Liver (tissue), 3 donors: ENCODE data around the gene DCAF8L1.
"Not testable (repeated sequence)": the region's sequence is repeated elsewhere in the genome, so short reads cannot be mapped to it uniquely, and the experiment has no call there.

ENCODE experiments used
- ATF3 ChIP-seq: IDR thresholded peaks from 2 replicates; pipeline ENCODE4 v1.6.1; 2016; ENCODE audit warnings: antibody characterized with exemption
- EGR1 ChIP-seq, 2 donors: IDR thresholded peaks; 2 replicates each; pipeline ENCODE4 v1.6.1; 2016 to 2018; ENCODE audit warnings: antibody characterized with exemption in 2 of 2, low read depth in 2 of 2
- GABPA ChIP-seq, 2 donors: IDR thresholded peaks in 1 of 2; conservative IDR thresholded peaks in 1 of 2; 2 replicates each; pipeline ENCODE4 v1.6.1; 2016; ENCODE audit warnings: antibody characterized with exemption in 2 of 2, mild to moderate bottlenecking in 1 of 2, moderate library complexity in 1 of 2
- HNF4A ChIP-seq, 2 donors: conservative IDR thresholded peaks; 2 replicates each; pipeline ENCODE4 v1.6.1; 2016; ENCODE audit warnings: antibody characterized with exemption in 2 of 2, mild to moderate bottlenecking in 2 of 2
- JUND ChIP-seq, 2 donors: IDR thresholded peaks; 2 replicates each; pipeline ENCODE4 v1.6.1; 2016; ENCODE audit warnings: antibody characterized with exemption in 2 of 2
- RAD21 ChIP-seq, 2 donors: IDR thresholded peaks; 2 replicates each; pipeline ENCODE4 v1.6.1; 2016; ENCODE audit warnings: antibody characterized with exemption in 2 of 2, mild to moderate bottlenecking in 2 of 2
- REST ChIP-seq: IDR thresholded peaks from 2 replicates; pipeline ENCODE4 v1.6.1; 2016; ENCODE audit warnings: antibody characterized with exemption, mild to moderate bottlenecking
- RXRA ChIP-seq, 2 donors: IDR thresholded peaks; 2 replicates each; pipeline ENCODE4 v1.6.1; 2017 to 2018; ENCODE audit warnings: antibody characterized with exemption in 2 of 2, mild to moderate bottlenecking in 1 of 2
- SP1 ChIP-seq: IDR thresholded peaks from 2 replicates; pipeline ENCODE4 v1.6.1; 2018; ENCODE audit warnings: antibody characterized with exemption, mild to moderate bottlenecking
- TAF1 ChIP-seq: conservative IDR thresholded peaks from 2 replicates; pipeline ENCODE4 v1.6.1; 2016; ENCODE audit warnings: antibody characterized with exemption, mild to moderate bottlenecking
- YY1 ChIP-seq: IDR thresholded peaks from 2 replicates; pipeline ENCODE4 v1.6.1; 2016; ENCODE audit warnings: antibody characterized with exemption, mild to moderate bottlenecking
- ZBTB33 ChIP-seq: IDR thresholded peaks from 2 replicates; pipeline ENCODE4 v1.6.1; 2016; ENCODE audit warnings: antibody characterized with exemption
- TF ChIP-seq, protein P1 (sequence below): fragments of 150-350 bp; IDR thresholded peaks from 2 replicates; pipeline ENCODE4 v1.5.1; 2017; ENCODE audit warnings: improper control_type of control experiment, low read depth, low read length; ENCODE audit not compliant: missing input control
- TF ChIP-seq, protein P2 (sequence below): IDR thresholded peaks from 2 replicates; pipeline ENCODE4 v1.6.1; 2016; ENCODE audit warnings: antibody characterized with exemption
- donor health status: healthy.
- donor health status: healthy.

- TF ChIP-seq, protein P1, sequence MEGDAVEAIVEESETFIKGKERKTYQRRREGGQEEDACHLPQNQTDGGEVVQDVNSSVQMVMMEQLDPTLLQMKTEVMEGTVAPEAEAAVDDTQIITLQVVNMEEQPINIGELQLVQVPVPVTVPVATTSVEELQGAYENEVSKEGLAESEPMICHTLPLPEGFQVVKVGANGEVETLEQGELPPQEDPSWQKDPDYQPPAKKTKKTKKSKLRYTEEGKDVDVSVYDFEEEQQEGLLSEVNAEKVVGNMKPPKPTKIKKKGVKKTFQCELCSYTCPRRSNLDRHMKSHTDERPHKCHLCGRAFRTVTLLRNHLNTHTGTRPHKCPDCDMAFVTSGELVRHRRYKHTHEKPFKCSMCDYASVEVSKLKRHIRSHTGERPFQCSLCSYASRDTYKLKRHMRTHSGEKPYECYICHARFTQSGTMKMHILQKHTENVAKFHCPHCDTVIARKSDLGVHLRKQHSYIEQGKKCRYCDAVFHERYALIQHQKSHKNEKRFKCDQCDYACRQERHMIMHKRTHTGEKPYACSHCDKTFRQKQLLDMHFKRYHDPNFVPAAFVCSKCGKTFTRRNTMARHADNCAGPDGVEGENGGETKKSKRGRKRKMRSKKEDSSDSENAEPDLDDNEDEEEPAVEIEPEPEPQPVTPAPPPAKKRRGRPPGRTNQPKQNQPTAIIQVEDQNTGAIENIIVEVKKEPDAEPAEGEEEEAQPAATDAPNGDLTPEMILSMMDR = not testable (repeated sequence)
- not testable (repeated sequence) for TF ChIP-seq JUND (IDR thresholded peaks at IDR 0.05); YY1; HNF4A (conservative IDR thresholded peaks at IDR 0.05); ATF3; ZBTB33; RXRA (IDR thresholded peaks at IDR 0.05); EGR1 (IDR thresholded peaks at IDR 0.05; ENCODE audit: low read depth in 2 of 2); RAD21 (IDR thresholded peaks at IDR 0.05); GABPA (IDR thresholded peaks at IDR 0.05 in 1 of 2, conservative IDR thresholded peaks at IDR 0.05 in 1 of 2); TAF1; REST; SP1
- TF ChIP-seq, protein P2, sequence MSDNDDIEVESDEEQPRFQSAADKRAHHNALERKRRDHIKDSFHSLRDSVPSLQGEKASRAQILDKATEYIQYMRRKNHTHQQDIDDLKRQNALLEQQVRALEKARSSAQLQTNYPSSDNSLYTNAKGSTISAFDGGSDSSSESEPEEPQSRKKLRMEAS = not testable (repeated sequence)
Observed at GRCh38 chrX:27960410-27960809, 20.8 kb downstream of the DCAF8L1 start.
